ENCODE measurements around the gene SYT2.
"Not testable (repeated sequence)": the region's sequence is repeated elsewhere in the genome, so short reads cannot be mapped to it uniquely, and the experiment has no call there.

The SYT2 gene

GRCh38 chr1:202569393-202570322, 140.6 kb downstream of the SYT2 start:
- no peak for DNase-seq (ENCODE audit: low read depth in 2 of 2)

DNA sequence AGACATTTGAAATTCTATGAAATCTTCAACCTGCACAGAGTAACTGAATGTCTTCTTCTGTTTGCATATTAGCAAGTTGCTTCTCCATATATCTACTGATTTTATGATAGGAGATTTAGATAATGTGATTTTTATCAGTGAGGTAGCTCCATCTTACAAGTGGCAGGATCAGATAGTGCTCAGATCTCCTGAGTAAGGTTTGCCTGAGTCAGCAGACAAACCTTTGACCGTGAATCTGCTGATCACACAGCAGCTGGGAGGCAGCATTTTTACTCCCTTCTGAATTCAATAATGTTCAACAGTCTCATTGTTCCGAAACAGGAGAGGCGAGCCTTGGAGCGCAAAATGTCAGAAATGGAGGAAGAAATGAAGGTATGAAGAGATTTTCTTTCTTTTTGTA, 141.4 kb downstream of the SYT2 start:
- DNase-seq (ENCODE audit: low read depth in 2 of 2), result no peak

GRCh38 chr1:202568410-202568809, 141.8 kb downstream of the SYT2 start:
- DNase-seq (ENCODE audit: low read depth in 2 of 2), result no peak

DNA sequence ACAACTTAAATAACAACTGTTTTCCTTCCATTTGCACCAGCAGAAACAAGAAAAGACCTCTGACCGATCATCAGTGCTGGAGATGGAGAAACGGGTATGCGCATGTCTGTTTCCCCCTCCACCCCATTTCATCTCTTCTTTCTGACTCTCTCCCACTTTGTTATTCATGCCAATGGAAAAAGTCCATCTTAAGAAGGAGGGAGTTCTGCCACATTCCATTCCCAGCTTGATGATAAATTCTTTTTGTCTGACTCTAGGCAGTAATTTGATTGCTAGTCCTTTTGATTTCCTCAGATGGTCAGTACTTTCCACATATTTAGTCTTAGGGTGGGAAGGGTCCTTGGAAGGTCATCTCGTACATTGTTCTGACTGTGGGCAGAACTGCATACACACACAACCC, 142.5 kb downstream of the SYT2 start:
- DNase-seq (ENCODE audit: low read depth in 2 of 2), result no peak

GRCh38 chr1:202565890-202566602, 144.2 kb downstream of the SYT2 start:
- DNase-seq (ENCODE audit: low read depth in 2 of 2), result no peak

DNA sequence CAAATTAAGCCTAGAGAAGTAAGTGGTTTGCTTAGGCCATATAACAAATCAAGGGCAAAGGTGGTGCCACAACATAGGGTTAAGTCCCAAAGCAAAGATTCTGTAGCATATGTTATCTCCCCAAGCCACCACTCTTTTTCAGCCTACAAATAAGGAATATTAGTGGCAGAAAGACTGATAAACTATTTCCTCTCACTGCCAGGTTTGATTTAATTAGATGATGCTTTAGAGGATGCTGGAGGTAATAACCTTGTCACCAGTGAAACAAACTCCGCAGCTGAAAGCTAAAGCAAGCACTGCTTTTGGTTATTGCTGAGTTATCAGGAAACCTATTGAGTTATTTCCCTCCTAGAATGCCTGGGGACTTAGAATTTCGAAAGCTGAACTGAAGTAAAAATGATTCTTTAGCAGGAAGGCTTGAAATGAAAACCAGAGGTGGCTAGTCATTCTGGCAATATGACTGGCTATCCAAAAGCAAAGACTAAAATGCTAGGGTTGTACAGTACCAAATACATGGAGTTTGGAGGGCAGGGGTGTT, 145.2 kb downstream of the SYT2 start:
- no peak for DNase-seq (ENCODE audit: low read depth in 2 of 2)

DNA sequence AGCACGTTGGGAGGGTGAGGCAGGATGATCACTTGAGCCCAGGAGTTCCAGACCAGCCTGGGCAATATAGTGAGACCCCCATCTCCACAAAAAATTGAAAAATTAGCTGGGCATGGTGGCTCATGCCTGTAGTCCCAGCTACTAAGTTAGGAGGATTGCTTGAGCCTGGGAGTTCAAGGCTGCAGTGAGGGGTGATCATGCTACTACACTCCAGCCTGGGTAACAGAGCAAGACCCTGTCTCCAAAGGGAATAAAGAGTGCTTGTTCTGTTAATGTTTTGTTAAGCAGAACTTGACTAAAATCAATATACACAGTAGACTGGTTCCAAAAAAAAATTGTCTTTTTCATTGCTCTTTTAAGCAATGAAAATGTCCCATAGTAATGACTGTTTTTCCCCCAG, 146.4 kb downstream of the SYT2 start:
- no peak for DNase-seq (ENCODE audit: low read depth in 2 of 2)

- no peak for DNase-seq (ENCODE audit: low read depth in 2 of 2)
Observed at GRCh38 chr1:202562444-202563060, 147.7 kb downstream of the SYT2 start.

DNA sequence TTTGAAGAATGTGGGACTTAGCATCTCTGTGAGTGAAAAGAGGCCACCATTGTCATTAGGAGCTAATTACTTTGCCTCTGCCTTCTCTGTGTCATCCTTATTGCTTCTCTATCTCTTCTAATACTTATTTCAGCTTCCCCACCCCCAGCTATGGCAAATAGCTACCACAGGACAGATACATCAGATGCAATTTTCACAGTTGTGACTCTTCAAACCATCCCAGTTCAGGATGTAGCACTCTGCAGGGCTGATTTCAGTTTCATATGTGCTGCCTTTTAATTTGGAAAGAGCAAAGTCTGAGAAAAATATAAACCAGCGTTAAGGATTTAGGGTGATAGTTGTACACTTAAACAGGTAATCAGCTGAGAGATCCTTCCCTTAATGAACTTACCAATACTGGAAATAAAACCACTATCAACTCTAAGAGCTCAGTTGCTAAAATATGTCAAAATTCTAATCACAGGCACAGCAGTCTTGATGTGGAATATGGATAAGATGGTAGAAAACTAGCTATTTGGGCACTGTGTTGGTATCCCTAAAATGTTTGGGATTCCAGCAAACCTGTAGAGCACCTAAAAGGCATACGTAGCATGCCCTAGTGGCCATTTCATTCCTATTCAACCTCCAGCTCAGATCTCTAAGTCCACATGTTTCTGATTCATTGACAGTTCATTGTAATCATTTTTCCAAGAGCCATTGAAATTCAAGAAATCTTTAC, 148.4 kb downstream of the SYT2 start:
- DNase-seq (ENCODE audit: low read depth in 2 of 2), result no peak

GRCh38 chr1:202561240-202561639, 149.0 kb downstream of the SYT2 start:
- DNase-seq (ENCODE audit: low read depth in 2 of 2), result no peak

DNA sequence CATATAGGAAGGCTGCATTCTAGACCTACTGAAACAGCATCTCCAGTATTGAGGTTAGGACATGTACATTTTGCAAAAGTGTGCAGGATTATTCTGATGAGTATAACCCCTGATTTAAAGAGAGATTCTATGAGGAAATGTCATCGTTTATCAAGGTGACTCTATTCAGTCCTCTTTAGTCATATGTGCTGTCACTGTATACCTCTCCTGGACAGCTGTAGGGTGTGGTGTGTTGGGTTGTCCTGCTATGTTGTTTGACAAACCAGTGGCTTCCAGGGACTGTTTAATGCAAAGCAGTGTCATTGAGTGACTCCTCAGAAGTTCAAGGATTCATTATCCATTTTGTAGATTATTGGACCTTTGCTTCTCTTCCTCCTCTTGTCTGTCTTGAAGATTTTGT, 152.6 kb downstream of the SYT2 start:
- not testable (repeated sequence) for DNase-seq (ENCODE audit: low read depth in 2 of 2)

DNA sequence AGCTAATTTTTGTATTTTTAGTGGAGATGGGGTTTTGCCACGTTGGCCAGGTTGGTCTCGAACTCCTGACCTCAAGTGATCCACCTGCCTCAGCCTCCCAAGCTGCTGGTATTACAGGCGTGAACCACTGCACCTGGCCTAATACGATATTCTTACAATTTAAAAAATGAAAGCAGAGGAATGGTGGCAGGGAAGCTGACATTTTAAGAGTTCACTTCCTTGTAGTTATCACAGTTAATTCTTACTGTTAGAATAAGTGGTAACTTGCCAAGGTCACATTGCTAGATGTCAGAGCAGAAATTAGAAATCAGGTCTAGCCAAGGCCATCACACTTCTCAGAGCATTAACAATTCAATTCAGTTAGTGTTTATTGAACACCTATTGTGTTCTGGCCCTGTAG, 154.2 kb downstream of the SYT2 start:
- not testable (repeated sequence) for DNase-seq (ENCODE audit: low read depth in 2 of 2)

- DNase-seq (ENCODE audit: low read depth in 2 of 2), result not testable (repeated sequence)
Observed at GRCh38 chr1:202554619-202555018, 155.6 kb downstream of the SYT2 start.

GRCh38 chr1:202553560-202554038, 156.7 kb downstream of the SYT2 start:
- DNase-seq (ENCODE audit: low read depth in 2 of 2), result no peak

GRCh38 chr1:202553078-202553477, 157.2 kb downstream of the SYT2 start:
- not testable (repeated sequence) for DNase-seq (ENCODE audit: low read depth in 2 of 2)

DNA sequence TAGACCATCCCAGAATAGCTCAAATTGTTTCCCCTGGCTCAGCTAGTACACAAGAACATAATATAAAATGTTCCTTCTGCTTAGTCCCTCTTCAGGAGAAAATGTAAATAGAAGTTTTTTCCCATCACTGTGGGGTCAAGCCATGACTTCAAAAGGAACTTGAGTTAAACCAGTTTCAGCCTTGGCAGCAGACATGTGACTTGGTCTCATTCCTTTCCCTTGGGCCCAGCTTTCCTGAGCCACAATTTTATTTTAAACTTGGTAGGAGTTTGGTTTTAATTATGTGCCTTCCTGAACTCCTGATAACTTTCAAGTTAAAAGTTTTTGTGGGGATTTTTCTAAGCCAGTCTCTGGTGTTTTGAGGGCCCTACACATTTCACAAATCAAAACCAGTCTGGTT, 157.6 kb downstream of the SYT2 start:
- not testable (repeated sequence) for DNase-seq (ENCODE audit: low read depth in 2 of 2)

DNA sequence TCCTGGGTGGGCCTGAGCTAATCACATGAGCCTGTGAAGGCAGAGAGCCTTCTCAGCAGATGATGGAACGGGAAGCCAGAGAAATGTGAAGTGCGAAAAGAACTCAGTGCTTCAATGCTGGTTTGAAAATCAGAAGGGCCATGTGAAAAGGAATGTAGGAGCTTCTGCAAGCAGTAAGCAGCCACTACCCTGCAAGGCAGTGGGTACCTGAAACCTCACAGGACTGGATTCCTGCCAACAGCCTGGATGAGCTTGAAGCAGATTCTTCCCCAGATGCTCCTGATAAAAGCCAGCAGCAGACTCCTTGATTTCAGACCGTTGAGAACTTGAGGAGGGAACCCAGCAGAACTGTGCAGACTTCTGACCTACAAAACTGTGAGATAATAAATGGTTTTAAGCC, 158.6 kb downstream of the SYT2 start:
- no peak for DNase-seq (ENCODE audit: low read depth in 2 of 2)

- DNase-seq (ENCODE audit: low read depth in 2 of 2), result not testable (repeated sequence)
Observed at GRCh38 chr1:202550088-202550487, 160.2 kb downstream of the SYT2 start.

DNA sequence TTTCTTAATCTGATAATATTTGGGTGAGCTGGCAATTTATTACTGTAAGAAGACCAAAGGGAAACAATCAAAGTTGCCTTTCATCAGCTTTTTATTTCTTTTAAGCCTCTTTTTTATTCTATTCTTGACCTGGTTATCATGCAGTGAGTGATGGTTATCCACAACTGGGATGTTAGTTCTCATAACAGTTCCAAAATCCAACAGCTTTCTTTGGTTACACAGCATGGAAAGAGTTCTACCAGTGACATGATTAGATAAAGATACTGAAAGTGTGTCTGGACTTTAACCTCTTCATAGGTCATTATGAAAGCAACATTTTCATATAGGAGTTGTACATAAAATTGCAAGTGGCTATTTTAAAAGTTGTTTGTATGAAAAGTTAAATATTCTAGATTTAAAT, 163.0 kb downstream of the SYT2 start:
- DNase-seq (ENCODE audit: low read depth in 2 of 2), result no peak

DNA sequence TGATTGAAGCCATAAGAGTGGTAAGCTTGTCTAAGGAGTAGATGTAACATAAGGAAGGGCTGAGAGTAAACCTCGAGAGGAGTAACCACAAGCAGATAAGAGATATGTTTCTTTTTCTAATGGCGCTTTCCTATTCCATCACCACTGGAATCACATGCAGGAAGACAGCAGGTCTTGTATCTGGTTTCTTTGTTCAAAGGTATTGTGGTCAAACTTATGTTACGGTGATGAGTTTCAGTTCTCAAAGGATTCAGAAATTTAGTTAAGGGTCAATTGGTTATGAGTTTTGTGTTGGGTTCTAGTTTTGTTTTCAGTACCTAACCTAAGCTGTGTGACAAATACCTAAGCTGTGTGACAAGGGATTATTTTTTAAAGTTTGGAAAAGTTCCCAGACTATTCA, 163.5 kb downstream of the SYT2 start:
- not testable (repeated sequence) for DNase-seq (ENCODE audit: low read depth in 2 of 2)

DNA sequence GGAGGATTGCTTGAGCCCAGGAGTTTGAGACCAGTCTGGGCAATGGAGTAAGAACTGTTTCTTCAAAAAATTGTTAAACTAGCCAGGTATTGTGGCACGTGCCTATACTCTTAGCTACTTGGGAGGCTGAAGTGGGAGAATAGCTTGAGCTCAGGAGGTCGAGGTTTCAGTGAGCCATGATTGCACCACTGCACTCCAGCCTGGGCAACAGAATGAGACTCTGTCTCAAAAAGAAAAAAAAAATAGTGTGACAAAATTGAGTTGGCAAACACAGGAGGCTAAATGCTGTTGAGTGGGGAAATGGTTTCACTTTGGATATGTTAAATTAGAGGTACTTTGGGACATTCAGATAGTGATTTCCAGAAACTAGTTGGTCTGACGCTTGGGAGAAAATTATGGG, 163.9 kb downstream of the SYT2 start:
- DNase-seq (ENCODE audit: low read depth in 2 of 2), result not testable (repeated sequence)
